Memory B cell (primary cell): ENCODE data around the gene MDH1B.
A peak's percentile ranks its signal among the peaks of the same experiment; 100 is the strongest.
"Not testable (repeated sequence)": the region's sequence is repeated elsewhere in the genome, so short reads cannot be mapped to it uniquely, and the experiment has no call there.

ENCODE experiments used
- ATAC-seq: fragments of 150-1000 bp; cut with Tn5 transposase; 2 replicates; pipeline ENCODE4 v1.10.0; 2021; ENCODE audit warnings: low read depth, mild to moderate bottlenecking, moderate library complexity
- DNase-seq, 2 donors: peaks; one replicate each; pipeline ENCODE4 v3.0.0; 2022; ENCODE audit warnings: low spot score in 2 of 2
- H3K27ac Mint-ChIP-seq: one replicate; pipeline ENCODE4 v1.8.0; 2022; ENCODE audit warnings: mild to moderate bottlenecking, moderate library complexity, mixed read lengths
- H3K27me3 Mint-ChIP-seq: one replicate; pipeline ENCODE4 v1.8.0; 2022; ENCODE audit warnings: mixed read lengths
- H3K36me3 Mint-ChIP-seq: one replicate; pipeline ENCODE4 v1.8.0; 2022; ENCODE audit warnings: mild to moderate bottlenecking, mixed read lengths
- H3K4me1 Mint-ChIP-seq: one replicate; pipeline ENCODE4 v1.8.0; 2022; ENCODE audit warnings: mixed read lengths
- H3K4me3 Mint-ChIP-seq: one replicate; pipeline ENCODE4 v1.8.0; 2022; ENCODE audit warnings: mild to moderate bottlenecking, moderate library complexity, mixed read lengths
- H3K9me3 Mint-ChIP-seq: one replicate; pipeline ENCODE4 v1.8.0; 2022; ENCODE audit warnings: mixed read lengths

The MDH1B gene

GRCh38 chr2:206728277-206729199 lies 36.6 kb downstream of the MDH1B start:
- DNase-seq (no peak), ATAC-seq (no peak)
- Mint-ChIP-seq H3K27ac (no peak overlapping the region), H3K4me1 (no peaks in the 10 kb centered on the region), H3K9me3 (peaks cover 5% of the 10 kb centered on the region), H3K36me3 (no peaks in the 10 kb centered on the region), H3K4me3 (no peak overlapping the region), H3K27me3 (peaks cover 25% of the 10 kb centered on the region)

- H3K9me3 Mint-ChIP-seq = peaks cover 5% of the 10 kb centered on the region
- H3K4me3 Mint-ChIP-seq = no peak overlapping the region
- no peak overlapping the region for H3K27ac Mint-ChIP-seq
- H3K27me3 Mint-ChIP-seq = peaks cover 25% of the 10 kb centered on the region
- no peaks in the 10 kb centered on the region for H3K4me1 Mint-ChIP-seq
- DNase-seq (no peak), ATAC-seq (no peak)
- H3K36me3 Mint-ChIP-seq = no peaks in the 10 kb centered on the region
Measured at GRCh38 chr2:206727287-206727686, 37.8 kb downstream of the MDH1B start.

- ATAC-seq (no peak), DNase-seq (no peak)
- Mint-ChIP-seq H3K27ac (no peak overlapping the region), H3K4me1 (no peaks in the 10 kb centered on the region), H3K4me3 (no peak overlapping the region), H3K9me3 (peaks cover 9% of the 10 kb centered on the region), H3K36me3 (no peaks in the 10 kb centered on the region), H3K27me3 (peaks cover 18% of the 10 kb centered on the region)
Measured at GRCh38 chr2:206723288-206723687, 41.8 kb downstream of the MDH1B start.

GRCh38 chr2:206721256-206721920 lies 43.7 kb downstream of the MDH1B start:
- Mint-ChIP-seq H3K4me3 (no peak overlapping the region), H3K36me3 (no peaks in the 10 kb centered on the region), H3K27me3 (peaks cover 12% of the 10 kb centered on the region), H3K4me1 (no peaks in the 10 kb centered on the region), H3K9me3 (peaks cover 9% of the 10 kb centered on the region), H3K27ac (no peak overlapping the region)
- ATAC-seq = no peak
- no peak for DNase-seq

- H3K27ac Mint-ChIP-seq = no peak within 1 kb of the TSS
- no peak for DNase-seq
- H3K4me3 Mint-ChIP-seq = no peak within 1 kb of the TSS
- H3K4me1 Mint-ChIP-seq = peaks cover 3% of the 10 kb centered on the region
- H3K9me3 Mint-ChIP-seq = peaks cover 6% of the 10 kb centered on the region
- H3K27me3 Mint-ChIP-seq = peaks cover 10% of the 10 kb centered on the region
- no peak for ATAC-seq
- no peaks in the 10 kb centered on the region for H3K36me3 Mint-ChIP-seq
Measured at GRCh38 chr2:206718296-206718695, 46.8 kb downstream of the MDH1B start, which contains the start of gene DYTN. TSS of gene DYTN (minus strand) at chr2:206718396. CDS start at chr2:206718279, 117 bp downstream.

GRCh38 chr2:206716623-206717022 lies 48.5 kb downstream of the MDH1B start:
- ATAC-seq = no peak
- H3K36me3 Mint-ChIP-seq = no peaks in the 10 kb centered on the region
- peaks cover 10% of the 10 kb centered on the region for H3K27me3 Mint-ChIP-seq
- peaks cover 5% of the 10 kb centered on the region for H3K4me1 Mint-ChIP-seq
- no peak overlapping the region for H3K27ac Mint-ChIP-seq
- DNase-seq = no peak
- H3K9me3 Mint-ChIP-seq = peaks cover 2% of the 10 kb centered on the region
- H3K4me3 Mint-ChIP-seq = no peak overlapping the region

GRCh38 chr2:206715183-206715582 lies 49.9 kb downstream of the MDH1B start:
- H3K27ac Mint-ChIP-seq, H3K36me3 Mint-ChIP-seq: not testable (repeated sequence)
- H3K27me3 Mint-ChIP-seq = peaks cover 11% of the 10 kb centered on the region

GRCh38 chr2:206713746-206714145 lies 51.4 kb downstream of the MDH1B start:
- Mint-ChIP-seq H3K9me3 (no peaks in the 10 kb centered on the region), H3K36me3 (no peaks in the 10 kb centered on the region), H3K27me3 (peaks cover 9% of the 10 kb centered on the region), H3K27ac (no peak overlapping the region), H3K4me1 (peaks cover 5% of the 10 kb centered on the region), H3K4me3 (peak overlapping the region; percentile 33)
- DNase-seq (no peak), ATAC-seq (peak; percentile 27)

More at GRCh38 chr2:206715183-206715582, 49.9 kb downstream of the MDH1B start:
- H3K9me3 Mint-ChIP-seq, H3K4me1 Mint-ChIP-seq, ATAC-seq, DNase-seq, H3K4me3 Mint-ChIP-seq: not testable (repeated sequence)

- DNase-seq (no peak), ATAC-seq (no peak)
- Mint-ChIP-seq H3K27ac (no peak overlapping the region), H3K4me3 (no peak overlapping the region), H3K27me3 (peaks cover 8% of the 10 kb centered on the region), H3K9me3 (no peaks in the 10 kb centered on the region), H3K4me1 (peaks cover 1% of the 10 kb centered on the region), H3K36me3 (no peaks in the 10 kb centered on the region)
Measured at GRCh38 chr2:206708286-206708685, 56.8 kb downstream of the MDH1B start.

- H3K4me3 Mint-ChIP-seq = no peak overlapping the region
- H3K27me3 Mint-ChIP-seq = peaks cover 10% of the 10 kb centered on the region
- no peak overlapping the region for H3K27ac Mint-ChIP-seq
- H3K4me1 Mint-ChIP-seq = no peaks in the 10 kb centered on the region
- no peak for ATAC-seq
- H3K9me3 Mint-ChIP-seq = no peaks in the 10 kb centered on the region
- DNase-seq = no peak
- no peaks in the 10 kb centered on the region for H3K36me3 Mint-ChIP-seq
Measured at GRCh38 chr2:206707164-206707701, 57.9 kb downstream of the MDH1B start.

GRCh38 chr2:206701952-206702605 lies 63.0 kb downstream of the MDH1B start:
- H3K27me3 Mint-ChIP-seq = peaks cover 20% of the 10 kb centered on the region
- no peak overlapping the region for H3K27ac Mint-ChIP-seq
- ATAC-seq = no peak

GRCh38 chr2:206700156-206700555 lies 65.0 kb downstream of the MDH1B start:
- H3K9me3 Mint-ChIP-seq = no peaks in the 10 kb centered on the region
- no peak overlapping the region for H3K4me3 Mint-ChIP-seq
- no peak for DNase-seq
- peaks cover 20% of the 10 kb centered on the region for H3K27me3 Mint-ChIP-seq
- H3K4me1 Mint-ChIP-seq = peaks cover 3% of the 10 kb centered on the region
- no peak for ATAC-seq
- H3K36me3 Mint-ChIP-seq = no peaks in the 10 kb centered on the region
- no peak overlapping the region for H3K27ac Mint-ChIP-seq

More at GRCh38 chr2:206701952-206702605, 63.0 kb downstream of the MDH1B start:
- no peaks in the 10 kb centered on the region for H3K36me3 Mint-ChIP-seq
- H3K4me3 Mint-ChIP-seq = no peak overlapping the region
- no peaks in the 10 kb centered on the region for H3K9me3 Mint-ChIP-seq
- DNase-seq = no peak
- peaks cover 3% of the 10 kb centered on the region for H3K4me1 Mint-ChIP-seq

GRCh38 chr2:206698811-206699210 lies 66.3 kb downstream of the MDH1B start:
- DNase-seq (no peak), ATAC-seq (no peak)
- no peak overlapping the region for H3K27ac Mint-ChIP-seq
- peaks cover 17% of the 10 kb centered on the region for H3K27me3 Mint-ChIP-seq
- H3K9me3 Mint-ChIP-seq = no peaks in the 10 kb centered on the region
- H3K4me1 Mint-ChIP-seq = peaks cover 3% of the 10 kb centered on the region
- H3K36me3 Mint-ChIP-seq = no peaks in the 10 kb centered on the region
- H3K4me3 Mint-ChIP-seq = no peak overlapping the region

- H3K4me1 Mint-ChIP-seq = peaks cover 3% of the 10 kb centered on the region
- peaks cover 12% of the 10 kb centered on the region for H3K27me3 Mint-ChIP-seq
- ATAC-seq = no peak
- H3K9me3 Mint-ChIP-seq = no peaks in the 10 kb centered on the region
- no peaks in the 10 kb centered on the region for H3K36me3 Mint-ChIP-seq
- H3K27ac Mint-ChIP-seq = no peak overlapping the region
- no peak overlapping the region for H3K4me3 Mint-ChIP-seq
- DNase-seq = no peak
Measured at GRCh38 chr2:206696910-206697309, 68.2 kb downstream of the MDH1B start.
